GM10248 (cell line): ENCODE data around the gene COPB2.

Experiments used
- CTCF ChIA-PET: fragments of 300-600 bp; sonication (Branson Sonifier 250); formaldehyde crosslinking; extraction: SDS; loops from one replicate; lab custom pipeline; 2021; ENCODE audit warnings: antibody characterized with exemption; lab: Yijun Ruan, JAX
- POLR2A ChIA-PET: fragments of 350-650 bp; sonication (Branson Sonifier 250); formaldehyde crosslinking; extraction: SDS; loops from one replicate; lab custom pipeline; 2020; ENCODE audit warnings: antibody characterized with exemption; lab: Yijun Ruan, JAX
- DNase-seq: peaks from one replicate; pipeline ENCODE4 v3.0.0; 2012; ENCODE audit errors: extremely low spot score
- CTCF ChIP-seq: IDR thresholded peaks from 2 replicates; pipeline ENCODE4 v1.5.1; 2012; ENCODE audit warnings: mild to moderate bottlenecking, low read depth; ENCODE audit errors: extremely low read depth, missing control alignments, control extremely low read depth

COPB2 gene

GRCh38 chr3:139358841-139359562 is 30.4 kb downstream of the COPB2 start:
- POLR2A ChIA-PET = no interaction called here
- TF ChIP-seq CTCF = no peak
- DNase-seq = no peak
- CTCF ChIA-PET = interaction anchor here (1.2 kb wide), 1 partner anchor 20 kb away, joined by 3 read pairs; no protein-coding TSS in a partner anchor

GRCh38 chr3:139357899-139358298 is 31.5 kb downstream of the COPB2 start:
- ChIA-PET POLR2A (no interaction called here), CTCF (no interaction called here)
- TF ChIP-seq CTCF = no peak
- DNase-seq = peak; percentile 35

- POLR2A ChIA-PET = no interaction called here
- no peak for TF ChIP-seq CTCF
Measured at GRCh38 chr3:139355891-139356290, 33.6 kb downstream of the COPB2 start.

GRCh38 chr3:139355476-139355875 is 34.0 kb downstream of the COPB2 start:
- ChIA-PET CTCF (interaction anchor here (1.4 to 2.7 kb wide), 3 partner anchors 13 to 34 kb away, joined by 4 to 12 read pairs (median 5); partner anchors contain the start of gene COPB2), POLR2A (no interaction called here)
- no peak for TF ChIP-seq CTCF
- no peak for DNase-seq

More at GRCh38 chr3:139355891-139356290, 33.6 kb downstream of the COPB2 start:
- DNase-seq = no peak
- CTCF ChIA-PET = interaction anchor here (1.4 to 2.7 kb wide), 2 partner anchors 14 to 20 kb away, joined by 4 to 12 read pairs; no protein-coding TSS in a partner anchor

GRCh38 chr3:139354661-139355060 is 34.8 kb downstream of the COPB2 start:
- TF ChIP-seq CTCF = no peak
- CTCF ChIA-PET = interaction anchor here (1.2 to 2.7 kb wide), 8 partner anchors 8 to 35 kb away, joined by 4 to 18 read pairs (median 6); partner anchors contain the start of genes COPB2 and MRPS22
- no peak for DNase-seq
- POLR2A ChIA-PET = interaction anchor here (1.2 kb wide), 1 partner anchor 9 kb away, joined by 6 read pairs; no protein-coding TSS in a partner anchor

GRCh38 chr3:139353920-139354556 is 35.4 kb downstream of the COPB2 start:
- ChIA-PET CTCF (interaction anchor here (1.2 to 2.7 kb wide), 9 partner anchors 9 to 438 kb away, joined by 3 to 18 read pairs (median 6); partner anchors contain the start of genes COPB2 and MRPS22), POLR2A (interaction anchor here (1.2 kb wide), 1 partner anchor 9 kb away, joined by 6 read pairs; no protein-coding TSS in a partner anchor)

More at GRCh38 chr3:139353920-139354556, 35.4 kb downstream of the COPB2 start:
- TF ChIP-seq CTCF = peak; percentile 66
- no peak for DNase-seq
